Adrenal gland (tissue), 5 donors: ENCODE data around the gene GAGE13.

Experiments
- CTCF ChIP-seq, 6 experiments: fragments of 450-650 bp in 4 of 6; fragments of 200-600 bp in 2 of 6; sonication (generic) in 1 of 6; IDR thresholded peaks; 1 replicate in 5 of 6; 2 replicates in 1 of 6; pipeline versions ENCODE4 v1.5.1 to v1.8.0; 2016 to 2021; ENCODE audit warnings: antibody characterized with exemption in 6 of 6, mild to moderate bottlenecking in 2 of 6, moderate library complexity in 1 of 6
- POLR2A ChIP-seq, 2 donors: fragments of 450-650 bp; IDR thresholded peaks; one replicate each; pipeline ENCODE4 v1.6.1; 2017; ENCODE audit warnings: antibody characterized with exemption in 2 of 2, mild to moderate bottlenecking in 2 of 2, moderate library complexity in 1 of 2
- donor health status: DM: no; HTN: no; CAD: no.

- TF ChIP-seq CTCF (IDR thresholded peaks at IDR 0.05) (peak in 3 of 6 experiments; percentile 16 to 25 (median 18)), POLR2A (IDR thresholded peaks at IDR 0.05) (no peak)
Observed at GRCh38 chrX:49282647-49283011, 48.8 kb upstream of the GAGE13 start.
